GM18873 (cell line): ENCODE results near the gene DUSP10.

Experiments used
- ATAC-seq: cut with Tn5 transposase; IDR thresholded peaks from one replicate; pipeline ENCODE4 v1.9.1; 2021; ENCODE audit warnings: mild to moderate bottlenecking, moderate library complexity, moderate number of reproducible peaks; ENCODE audit not compliant: unreplicated experiment, low FRiP score

Gene DUSP10

DNA sequence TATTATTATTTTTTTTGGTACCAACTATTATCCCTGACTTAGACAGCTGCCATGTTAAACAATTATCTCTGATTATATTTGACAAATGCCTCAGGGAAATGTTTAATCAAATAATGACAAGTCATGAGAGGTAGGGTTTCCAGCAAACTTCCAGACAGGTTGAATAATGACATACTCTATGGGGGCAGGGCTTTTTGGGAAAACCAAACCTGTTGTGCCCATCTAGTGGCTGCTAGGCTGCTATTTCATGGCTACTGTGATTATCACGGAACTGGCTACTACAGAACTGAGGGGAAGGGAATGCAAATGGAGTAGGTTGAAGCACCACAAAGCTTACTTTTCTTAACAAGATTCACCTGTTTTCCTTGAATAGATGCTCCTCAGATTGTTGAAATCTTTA, 77.6 kb downstream of the DUSP10 start:
- ATAC-seq, result no peak

DNA sequence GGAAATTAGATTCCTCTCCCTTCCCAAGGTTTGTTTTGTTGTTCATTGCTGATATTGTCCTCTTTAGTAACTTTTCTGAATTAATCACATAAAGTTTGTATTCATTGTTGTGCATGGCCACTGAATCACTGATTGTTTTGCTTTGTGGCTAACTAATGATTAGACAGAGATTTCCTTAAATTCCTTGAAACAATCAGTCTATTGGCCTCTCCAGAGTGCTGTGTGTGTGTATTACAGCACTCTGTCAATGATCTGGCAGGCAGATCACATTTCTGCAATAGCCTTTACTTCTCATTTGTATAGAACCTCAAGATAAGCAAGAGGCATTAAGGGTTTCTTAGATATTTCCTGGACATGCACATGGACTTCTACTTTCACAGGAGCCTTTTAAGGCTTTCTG, 78.6 kb downstream of the DUSP10 start:
- no peak for ATAC-seq

DNA sequence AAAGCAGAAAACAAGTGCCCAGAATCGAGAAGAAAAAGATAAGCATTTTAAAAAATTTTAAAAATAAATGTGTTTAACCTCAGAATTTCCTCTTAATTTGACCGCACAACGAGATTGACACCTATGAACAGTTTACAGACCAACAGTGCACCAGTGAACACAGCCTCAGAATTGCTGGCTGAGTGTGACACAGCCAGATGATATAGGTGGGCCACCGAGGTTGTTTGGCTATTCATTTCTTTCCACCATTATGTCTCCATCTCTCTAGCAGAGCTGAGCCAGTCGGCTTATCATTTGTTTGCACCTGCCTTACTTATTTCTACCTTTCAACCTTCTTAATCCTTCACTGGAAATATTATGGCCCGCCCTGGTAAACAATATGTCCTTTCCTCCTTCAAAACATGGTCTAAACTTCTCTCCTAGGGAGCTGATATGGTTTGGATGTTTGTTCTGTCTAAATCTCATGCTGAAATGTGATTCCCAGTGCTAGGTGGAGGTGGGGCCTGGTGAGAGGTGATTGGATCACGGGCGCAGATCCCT, 86.1 kb downstream of the DUSP10 start:
- no peak for ATAC-seq
